Chondrocyte (in vitro differentiated cells): ENCODE data around the gene DUSP16. TPM values are rescaled to one million over a fixed set of nuclear protein-coding genes. Genes with fewer than 3 reads are reported as not detected.

ENCODE experiments used
- DNase-seq: peaks from one replicate; pipeline ENCODE4 v3.0.0; 2021; ENCODE audit warnings: mixed read lengths, low spot score
- H3K27ac Mint-ChIP-seq: one replicate; pipeline ENCODE4 v1.8.0; 2021; ENCODE audit warnings: mild to moderate bottlenecking, moderate library complexity, mixed read lengths; ENCODE audit not compliant: unreplicated experiment
- H3K27me3 Mint-ChIP-seq: 2 replicates; pipeline ENCODE4 v1.8.0; 2021; ENCODE audit warnings: low read depth, mixed read lengths
- H3K36me3 Mint-ChIP-seq: 2 replicates; pipeline ENCODE4 v1.8.0; 2021; ENCODE audit warnings: low read depth, mixed read lengths
- H3K4me1 Mint-ChIP-seq: 2 replicates; pipeline ENCODE4 v1.8.0; 2021; ENCODE audit warnings: low read depth, mild to moderate bottlenecking, mixed read lengths
- H3K4me3 Mint-ChIP-seq: one replicate; pipeline ENCODE4 v1.8.0; 2021; ENCODE audit warnings: mild to moderate bottlenecking, moderate library complexity, mixed read lengths; ENCODE audit not compliant: unreplicated experiment
- H3K9me3 Mint-ChIP-seq: 2 replicates; pipeline ENCODE4 v1.8.0; 2021; ENCODE audit warnings: low read depth, mixed read lengths
- CTCF ChIP-seq: fragments of 200-600 bp; sonication (generic); IDR thresholded peaks from 2 replicates; pipeline ENCODE4 v1.5.0; 2021; ENCODE audit warnings: antibody characterized with exemption, mild to moderate bottlenecking, moderate library complexity
- total RNA-seq: library from RNA; stranded (reverse); gene quantifications from 3 replicates; pipeline ENCODE4 v1.2.1, GENCODE V29; 2021

DUSP16 gene
- total RNA-seq, 1 donor from 2014 or later, result 13.7 TPM

GRCh38 chr12:12428961-12429657 is 133.6 kb downstream of the DUSP16 start:
- DNase-seq, result no peak
- H3K27me3 Mint-ChIP-seq, result no peaks in the 10 kb centered on the region
- peak overlapping the region; percentile 41 for H3K27ac Mint-ChIP-seq
- H3K36me3 Mint-ChIP-seq, result peaks cover 2% of the 10 kb centered on the region
- peaks cover 7% of the 10 kb centered on the region for H3K9me3 Mint-ChIP-seq
- no peak for TF ChIP-seq CTCF
- H3K4me3 Mint-ChIP-seq, result no peak overlapping the region
- peaks cover 54% of the 10 kb centered on the region for H3K4me1 Mint-ChIP-seq

GRCh38 chr12:12428047-12428446 is 134.6 kb downstream of the DUSP16 start:
- Mint-ChIP-seq H3K9me3 (peaks cover 11% of the 10 kb centered on the region), H3K4me3 (no peak overlapping the region), H3K36me3 (peaks cover 8% of the 10 kb centered on the region), H3K27me3 (no peaks in the 10 kb centered on the region), H3K4me1 (peaks cover 51% of the 10 kb centered on the region), H3K27ac (no peak overlapping the region)
- no peak for TF ChIP-seq CTCF
- no peak for DNase-seq

GRCh38 chr12:12427568-12427967 is 135.1 kb downstream of the DUSP16 start:
- H3K27me3 Mint-ChIP-seq, result no peaks in the 10 kb centered on the region
- H3K36me3 Mint-ChIP-seq, result peaks cover 8% of the 10 kb centered on the region
- H3K9me3 Mint-ChIP-seq, result peaks cover 11% of the 10 kb centered on the region

GRCh38 chr12:12425616-12426015 is 137.0 kb downstream of the DUSP16 start:
- H3K27me3 Mint-ChIP-seq, result no peaks in the 10 kb centered on the region
- peaks cover 28% of the 10 kb centered on the region for H3K4me1 Mint-ChIP-seq
- peak overlapping the region; percentile 0 for H3K27ac Mint-ChIP-seq
- no peak for TF ChIP-seq CTCF
- H3K9me3 Mint-ChIP-seq, result peaks cover 17% of the 10 kb centered on the region
- no peak for DNase-seq
- H3K36me3 Mint-ChIP-seq, result peaks cover 8% of the 10 kb centered on the region
- H3K4me3 Mint-ChIP-seq, result no peak overlapping the region

More at GRCh38 chr12:12427568-12427967, 135.1 kb downstream of the DUSP16 start:
- no peak for DNase-seq
- H3K4me3 Mint-ChIP-seq, result no peak overlapping the region
- no peak overlapping the region for H3K27ac Mint-ChIP-seq
- no peak for TF ChIP-seq CTCF
- peaks cover 46% of the 10 kb centered on the region for H3K4me1 Mint-ChIP-seq

GRCh38 chr12:12425001-12425400 is 137.7 kb downstream of the DUSP16 start:
- Mint-ChIP-seq H3K36me3 (peaks cover 8% of the 10 kb centered on the region), H3K4me1 (peaks cover 28% of the 10 kb centered on the region), H3K27ac (no peak overlapping the region), H3K27me3 (no peaks in the 10 kb centered on the region), H3K9me3 (peaks cover 17% of the 10 kb centered on the region), H3K4me3 (no peak overlapping the region)
- no peak for TF ChIP-seq CTCF
- no peak for DNase-seq

Other genes with a start within 250 kb of the DUSP16 start
- 9.3 to 14.3 TPM (median 12.0 TPM) in 3 replicates for gene MANSC1, start 212.6 kb downstream of the DUSP16 start, total RNA-seq
- gene BORCS5, start 205.8 kb downstream of the DUSP16 start, total RNA-seq, result 9.3 to 12.3 TPM (median 11.3 TPM) in 3 replicates
- gene CREBL2, start 49.0 kb upstream of the DUSP16 start, total RNA-seq, result 11.3 to 14.4 TPM (median 11.4 TPM) in 3 replicates
- 0.60 TPM in 1 of 3 replicates, not detected in the others for gene GPR19, start 133.3 kb upstream of the DUSP16 start, total RNA-seq
- gene CDKN1B, start 154.5 kb upstream of the DUSP16 start, total RNA-seq, result 32.1 to 37.9 TPM (median 35.9 TPM) in 3 replicates
- gene APOLD1, start 222.8 kb upstream of the DUSP16 start, total RNA-seq, result 4.2 to 8.1 TPM (median 7.1 TPM) in 3 replicates